Measurements from ENCODE around the gene LIN37.

DNA sequence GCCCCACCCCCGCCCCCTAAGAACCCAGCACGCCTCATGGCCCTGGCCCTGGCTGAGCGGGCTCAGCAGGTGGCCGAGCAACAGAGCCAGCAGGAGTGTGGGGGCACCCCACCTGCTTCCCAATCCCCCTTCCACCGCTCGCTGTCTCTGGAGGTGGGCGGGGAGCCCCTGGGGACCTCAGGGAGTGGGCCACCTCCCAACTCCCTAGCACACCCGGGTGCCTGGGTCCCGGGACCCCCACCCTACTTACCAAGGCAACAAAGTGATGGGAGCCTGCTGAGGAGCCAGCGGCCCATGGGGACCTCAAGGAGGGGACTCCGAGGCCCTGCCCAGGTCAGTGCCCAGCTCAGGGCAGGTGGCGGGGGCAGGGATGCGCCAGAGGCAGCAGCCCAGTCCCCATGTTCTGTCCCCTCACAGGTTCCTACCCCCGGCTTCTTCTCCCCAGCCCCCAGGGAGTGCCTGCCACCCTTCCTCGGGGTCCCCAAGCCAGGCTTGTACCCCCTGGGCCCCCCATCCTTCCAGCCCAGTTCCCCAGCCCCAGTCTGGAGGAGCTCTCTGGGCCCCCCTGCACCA lies 38.9 kb downstream of the LIN37 start:
- no peak for TF ChIP-seq SIN3A (IDR thresholded peaks at IDR 0.05; ENCODE audit: borderline replicate concordance, insufficient read depth, low read length)
- no peak for TF ChIP-seq FOXP2 (optimal IDR thresholded peaks at IDR 0.05; ENCODE audit: borderline replicate concordance, extremely low read depth, extremely low read length, insufficient read depth)
- no peak for TF ChIP-seq REST (IDR thresholded peaks at IDR 0.05; ENCODE audit: insufficient read depth in 1 of 2, low read depth in 2 of 2, low read length in 2 of 2)
